Fibroblast of skin of abdomen (primary cell): ENCODE measurements around the gene CIC.
"Not testable (repeated sequence)": the region's sequence is repeated elsewhere in the genome, so short reads cannot be mapped to it uniquely, and the experiment has no call there.

Experiments used
- DNase-seq: peaks from one replicate; pipeline ENCODE4 v3.0.0-alpha.2; 2013

Gene CIC

GRCh38 chr19:42255766-42256745, 13.0 kb upstream of the CIC start:
- DNase-seq: peak; percentile 50

GRCh38 chr19:42257842-42258241, 11.2 kb upstream of the CIC start:
- DNase-seq: not testable (repeated sequence)

GRCh38 chr19:42261763-42262162, 7.3 kb upstream of the CIC start:
- DNase-seq: no peak

GRCh38 chr19:42266105-42266504, 2.9 kb upstream of the CIC start:
- not testable (repeated sequence) for DNase-seq

- DNase-seq: not testable (repeated sequence)
Measured at GRCh38 chr19:42266928-42267603, 2.0 kb upstream of the CIC start.

- no peak for DNase-seq
Measured at GRCh38 chr19:42267644-42268141, 1.4 kb upstream of the CIC start.

- peak; percentile 99 for DNase-seq
Measured at GRCh38 chr19:42268142-42268703, 829 bp upstream of the CIC start.

GRCh38 chr19:42269478-42270345, 660 bp downstream of the CIC start:
- no peak for DNase-seq

- DNase-seq: peak; percentile 55
Measured at GRCh38 chr19:42270346-42271044, 1.4 kb downstream of the CIC start.

- DNase-seq: no peak
Measured at GRCh38 chr19:42271045-42271419, 2.0 kb downstream of the CIC start.

GRCh38 chr19:42271861-42272534, 2.9 kb downstream of the CIC start:
- DNase-seq: no peak

GRCh38 chr19:42272535-42272897, 3.5 kb downstream of the CIC start:
- DNase-seq: no peak

GRCh38 chr19:42272989-42273406, 3.9 kb downstream of the CIC start:
- DNase-seq: no peak

- DNase-seq: no peak
Measured at GRCh38 chr19:42273407-42274064, 4.5 kb downstream of the CIC start.

GRCh38 chr19:42274065-42274682, 5.1 kb downstream of the CIC start:
- no peak for DNase-seq

GRCh38 chr19:42275103-42275502, 6.1 kb downstream of the CIC start:
- no peak for DNase-seq

GRCh38 chr19:42275517-42275916, 6.5 kb downstream of the CIC start:
- no peak for DNase-seq

GRCh38 chr19:42276284-42276683, 7.2 kb downstream of the CIC start:
- DNase-seq: no peak

- DNase-seq: no peak
Measured at GRCh38 chr19:42276821-42277220, 7.8 kb downstream of the CIC start.
